HG02798 (cell line): Measurements from ENCODE around the gene S1PR1.
A peak's percentile ranks its signal among the peaks of the same experiment; 100 is the strongest.
"Not testable (repeated sequence)": the region's sequence is repeated elsewhere in the genome, so short reads cannot be mapped to it uniquely, and the experiment has no call there.

ENCODE experiments used
- ATAC-seq: cut with Tn5 transposase; IDR thresholded peaks from one replicate; pipeline ENCODE4 v1.9.1; 2021; ENCODE audit warnings: mild to moderate bottlenecking; ENCODE audit not compliant: unreplicated experiment, poor library complexity

Gene S1PR1

GRCh38 chr1:101219924-101220870, 16.6 kb upstream of the S1PR1 start:
- ATAC-seq = no peak

GRCh38 chr1:101220906-101221305, 15.9 kb upstream of the S1PR1 start:
- no peak for ATAC-seq

- peak; percentile 98 for ATAC-seq
Measured at GRCh38 chr1:101221945-101222429, 14.8 kb upstream of the S1PR1 start.

GRCh38 chr1:101227837-101228236, 9.0 kb upstream of the S1PR1 start:
- no peak for ATAC-seq

- ATAC-seq = no peak
Measured at GRCh38 chr1:101228424-101229134, 8.2 kb upstream of the S1PR1 start.

- not testable (repeated sequence) for ATAC-seq
Measured at GRCh38 chr1:101232182-101232581, 4.6 kb upstream of the S1PR1 start.

- no peak for ATAC-seq
Measured at GRCh38 chr1:101233495-101233894, 3.3 kb upstream of the S1PR1 start.

- ATAC-seq = no peak
Measured at GRCh38 chr1:101235216-101235695, 1.6 kb upstream of the S1PR1 start.

- ATAC-seq = peak; percentile 62
Measured at GRCh38 chr1:101235696-101236515, 913 bp upstream of the S1PR1 start.

- no peak for ATAC-seq
Measured at GRCh38 chr1:101237229-101237837, 514 bp downstream of the S1PR1 start.

- no peak for ATAC-seq
Measured at GRCh38 chr1:101238031-101238628, 1.3 kb downstream of the S1PR1 start.

- ATAC-seq = peak; percentile 40
Measured at GRCh38 chr1:101238681-101239094, 1.9 kb downstream of the S1PR1 start.

GRCh38 chr1:101239095-101240040, 2.5 kb downstream of the S1PR1 start:
- ATAC-seq = no peak

GRCh38 chr1:101240041-101240430, 3.2 kb downstream of the S1PR1 start:
- no peak for ATAC-seq

GRCh38 chr1:101241485-101242225, 4.8 kb downstream of the S1PR1 start:
- peak; percentile 49 for ATAC-seq

GRCh38 chr1:101242324-101243050, 5.7 kb downstream of the S1PR1 start:
- ATAC-seq = no peak

- ATAC-seq = no peak
Measured at GRCh38 chr1:101243751-101244150, 6.9 kb downstream of the S1PR1 start.
